Peyer's patch (tissue), 4 donors: Measurements from ENCODE around the gene PALMD.

Experiments used
- CTCF ChIP-seq, 6 experiments: fragments of 450-650 bp in 4 of 6; fragments of 200-600 bp in 2 of 6; sonication (generic) in 1 of 6; IDR thresholded peaks; one replicate each; pipeline ENCODE4 v1.5.1; 2017 to 2019; ENCODE audit warnings: antibody characterized with exemption in 6 of 6, mild to moderate bottlenecking in 3 of 6, moderate library complexity in 1 of 6
- POLR2A ChIP-seq, 2 donors: fragments of 450-650 bp; IDR thresholded peaks; one replicate each; pipeline ENCODE4 v1.5.1; 2017; ENCODE audit warnings: antibody characterized with exemption in 2 of 2, mild to moderate bottlenecking in 2 of 2, moderate library complexity in 2 of 2

- TF ChIP-seq POLR2A (IDR thresholded peaks at IDR 0.05), result no peak
- TF ChIP-seq CTCF (IDR thresholded peaks at IDR 0.05), result no peak
These were observed 6.5 kb upstream of the PALMD start for GRCh38 chr1:99639408-99639807.
